PC-3 (cell line): ENCODE results near the gene SNX20.

Source experiments
- CTCF ChIP-seq: fragments of 300-600 bp; sonication (generic); conservative IDR thresholded peaks from 2 replicates; pipeline ENCODE4 v1.5.1; 2017; ENCODE audit warnings: antibody characterized with exemption, low read depth, mild to moderate bottlenecking, low read length
- EZH2 ChIP-seq: fragments of 300-600 bp; sonication (generic); IDR thresholded peaks from one replicate; pipeline ENCODE4 v1.6.1; 2017; ENCODE audit warnings: antibody characterized with exemption, mild to moderate bottlenecking, low read length; ENCODE audit not compliant: unreplicated experiment
- EZH2phosphoT487 ChIP-seq: fragments of 300-600 bp; sonication (generic); IDR thresholded peaks from 2 replicates; pipeline ENCODE4 v1.6.1; 2018; ENCODE audit warnings: mild to moderate bottlenecking, antibody characterized with exemption, low read length, borderline replicate concordance

DNA sequence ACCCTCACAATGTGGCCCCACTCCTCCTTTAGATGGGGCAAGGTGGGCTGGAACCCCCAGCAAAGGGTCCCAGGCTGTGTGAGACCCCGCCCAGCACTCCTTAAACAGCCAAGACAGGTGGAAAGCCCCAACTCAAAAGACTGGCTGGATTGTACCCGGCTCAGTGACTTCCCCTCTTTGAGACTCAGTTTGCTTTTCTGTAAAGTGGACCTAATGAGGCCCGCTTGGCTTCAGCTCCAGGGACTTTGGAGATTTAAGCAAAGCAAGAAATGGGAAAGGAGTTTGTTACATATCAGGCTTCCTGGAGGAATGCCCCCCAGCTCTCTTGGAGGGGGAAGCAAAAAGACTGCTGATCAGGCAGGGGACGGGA is 39.3 kb downstream of the SNX20 start:
- TF ChIP-seq CTCF (no peak), EZH2 (no peak), EZH2phosphoT487 (no peak)
